Neural cell (in vitro differentiated cells): ENCODE data around the gene GCNT4. TPM values are rescaled to one million over a fixed set of nuclear protein-coding genes. Genes with fewer than 3 reads are reported as not detected.

Experiments
- H2AFZ ChIP-seq: fragments of 200-600, 300-800 bp; sonication (generic), shearing (Covaris generic); 2 replicates; pipeline ENCODE4 v1.6.0; 2014; ENCODE audit warnings: low read depth, mild to moderate bottlenecking, antibody characterized with exemption, low read length, moderate library complexity
- H3F3A ChIP-seq: fragments of 200-600 bp; shearing (Covaris generic); 2 replicates; pipeline ENCODE4 v1.6.1; 2016; ENCODE audit warnings: mild to moderate bottlenecking, moderate library complexity, mixed read lengths, antibody characterized with exemption, low read length; ENCODE audit not compliant: insufficient read depth, poor library complexity, severe bottlenecking
- H3K27ac ChIP-seq: fragments of 200-600, 300-800 bp; sonication (generic), shearing (Covaris generic); 2 replicates; pipeline ENCODE4 v1.5.1; 2014; ENCODE audit warnings: mild to moderate bottlenecking, low read length, moderate library complexity
- H3K27me3 ChIP-seq: fragments of 300-800, 200-600 bp; sonication (generic), shearing (Covaris generic); 2 replicates; pipeline ENCODE4 v1.6.0; 2014; ENCODE audit warnings: mild to moderate bottlenecking, low read depth, low read length, moderate library complexity; ENCODE audit not compliant: insufficient read depth
- H3K36me3 ChIP-seq: fragments of 300-800, 200-600 bp; sonication (generic), shearing (Covaris generic); 2 replicates; pipeline ENCODE4 v1.5.1; 2014; ENCODE audit warnings: mild to moderate bottlenecking, antibody characterized with exemption, low read length, moderate library complexity; ENCODE audit not compliant: insufficient read depth
- H3K4me2 ChIP-seq: fragments of 300-800, 200-600 bp; sonication (generic), shearing (Covaris generic); 2 replicates; pipeline ENCODE4 v1.6.0; 2014; ENCODE audit warnings: mild to moderate bottlenecking, low read length
- H3K4me3 ChIP-seq: fragments of 300-800, 200-600 bp; sonication (generic), shearing (Covaris generic); 2 replicates; pipeline ENCODE4 v1.5.1; 2014; ENCODE audit warnings: mild to moderate bottlenecking, low read length, moderate library complexity
- H3K79me2 ChIP-seq: fragments of 200-600 bp; shearing (Covaris generic); replicated peaks from 2 replicates; pipeline ENCODE4 v1.6.0; 2014; ENCODE audit warnings: mild to moderate bottlenecking, low read length, moderate library complexity; ENCODE audit not compliant: insufficient read depth
- H3K9ac ChIP-seq: fragments of 300-800, 200-600 bp; sonication (generic), shearing (Covaris generic); 2 replicates; pipeline ENCODE4 v1.6.1; 2016; ENCODE audit warnings: mild to moderate bottlenecking, low read length, mixed read lengths
- H3K9me2 ChIP-seq: fragments of 200-600 bp; shearing (Covaris generic); 2 replicates; pipeline ENCODE4 v1.6.1; 2016; ENCODE audit warnings: mild to moderate bottlenecking, low read length, mixed read lengths; ENCODE audit not compliant: insufficient read depth
- H3K9me3 ChIP-seq: fragments of 200-600, 300-800 bp; sonication (generic), shearing (Covaris generic); 2 replicates; pipeline ENCODE4 v1.6.1; 2016; ENCODE audit warnings: mild to moderate bottlenecking, mixed run types, low read length, moderate library complexity, mixed read lengths
- H4K20me1 ChIP-seq: fragments of 200-600 bp; shearing (Covaris generic); 2 replicates; pipeline ENCODE4 v1.6.1; 2016; ENCODE audit warnings: mild to moderate bottlenecking, mixed run types; ENCODE audit not compliant: insufficient read depth
- EP300 ChIP-seq: fragments of 450-650 bp; conservative IDR thresholded peaks from 2 replicates; pipeline ENCODE4 v1.6.1; 2014; ENCODE audit warnings: antibody characterized with exemption, mild to moderate bottlenecking, moderate library complexity; ENCODE audit not compliant: poor library complexity, severe bottlenecking
- EZH2 ChIP-seq: fragments of 200-600, 300-800 bp; shearing (Covaris generic), sonication (generic); IDR thresholded peaks from 2 replicates; pipeline ENCODE4 v1.6.1; 2014; ENCODE audit warnings: antibody characterized with exemption, low read length, borderline replicate concordance, mild to moderate bottlenecking; ENCODE audit not compliant: insufficient read depth, poor library complexity, severe bottlenecking
- MXI1 ChIP-seq: fragments of 450-650 bp; conservative IDR thresholded peaks from 2 replicates; pipeline ENCODE4 v1.6.1; 2014; ENCODE audit warnings: antibody characterized with exemption, mild to moderate bottlenecking; ENCODE audit not compliant: poor library complexity, severe bottlenecking
- POLR2AphosphoS5 ChIP-seq: IDR thresholded peaks from 2 replicates; pipeline ENCODE4 v1.6.1; 2012
- RAD21 ChIP-seq: fragments of 450-650 bp; conservative IDR thresholded peaks from 2 replicates; pipeline ENCODE4 v1.6.1; 2014; ENCODE audit warnings: antibody characterized with exemption, mild to moderate bottlenecking, moderate library complexity
- REST ChIP-seq: IDR thresholded peaks from 2 replicates; pipeline ENCODE4 v1.6.1; 2012; ENCODE audit warnings: borderline replicate concordance
- SMC3 ChIP-seq: fragments of 450-650 bp; conservative IDR thresholded peaks from 2 replicates; pipeline ENCODE4 v1.6.1; 2014; ENCODE audit warnings: antibody characterized with exemption, mild to moderate bottlenecking, moderate library complexity; ENCODE audit not compliant: poor library complexity
- TAF1 ChIP-seq: IDR thresholded peaks from 2 replicates; pipeline ENCODE4 v1.6.1; 2012; ENCODE audit warnings: low read depth
- polyA plus RNA-seq: library from polyadenylated mRNA; depleted of rRNA; stranded (reverse); fragments of >200 nt; gene quantifications from 2 replicates; pipeline ENCODE4 v1.2.3, GENCODE V29; 2014
- TF ChIP-seq, protein P1 (sequence below): fragments of 450-650 bp; IDR thresholded peaks from 2 replicates; pipeline ENCODE4 v1.5.1; 2014; ENCODE audit warnings: antibody characterized with exemption, mild to moderate bottlenecking, moderate library complexity; ENCODE audit not compliant: poor library complexity, severe bottlenecking

Gene GCNT4
- polyA plus RNA-seq, 1 donor from 2014 or later = not detected

- Histone ChIP-seq H3K9me3 (no peaks in the 10 kb centered on the region), H3K9me2 (no peaks in the 10 kb centered on the region), H3K27ac (no peak overlapping the region), H3K4me3 (no peak overlapping the region), H3K79me2 (no peaks in the 10 kb centered on the region), H2AFZ (no peak overlapping the region), H3K4me2 (no peak overlapping the region), H3K36me3 (no peaks in the 10 kb centered on the region), H3K9ac (no peak overlapping the region), H4K20me1 (no peaks in the 10 kb centered on the region), H3F3A (no peaks in the 10 kb centered on the region), H3K27me3 (no peaks in the 10 kb centered on the region)
- no peak for TF ChIP-seq POLR2AphosphoS5
- no peak for TF ChIP-seq RAD21
- TF ChIP-seq, protein P1, sequence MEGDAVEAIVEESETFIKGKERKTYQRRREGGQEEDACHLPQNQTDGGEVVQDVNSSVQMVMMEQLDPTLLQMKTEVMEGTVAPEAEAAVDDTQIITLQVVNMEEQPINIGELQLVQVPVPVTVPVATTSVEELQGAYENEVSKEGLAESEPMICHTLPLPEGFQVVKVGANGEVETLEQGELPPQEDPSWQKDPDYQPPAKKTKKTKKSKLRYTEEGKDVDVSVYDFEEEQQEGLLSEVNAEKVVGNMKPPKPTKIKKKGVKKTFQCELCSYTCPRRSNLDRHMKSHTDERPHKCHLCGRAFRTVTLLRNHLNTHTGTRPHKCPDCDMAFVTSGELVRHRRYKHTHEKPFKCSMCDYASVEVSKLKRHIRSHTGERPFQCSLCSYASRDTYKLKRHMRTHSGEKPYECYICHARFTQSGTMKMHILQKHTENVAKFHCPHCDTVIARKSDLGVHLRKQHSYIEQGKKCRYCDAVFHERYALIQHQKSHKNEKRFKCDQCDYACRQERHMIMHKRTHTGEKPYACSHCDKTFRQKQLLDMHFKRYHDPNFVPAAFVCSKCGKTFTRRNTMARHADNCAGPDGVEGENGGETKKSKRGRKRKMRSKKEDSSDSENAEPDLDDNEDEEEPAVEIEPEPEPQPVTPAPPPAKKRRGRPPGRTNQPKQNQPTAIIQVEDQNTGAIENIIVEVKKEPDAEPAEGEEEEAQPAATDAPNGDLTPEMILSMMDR = no peak
- TF ChIP-seq SMC3 = no peak
- no peak for TF ChIP-seq TAF1
- TF ChIP-seq EP300 = no peak
Measured at GRCh38 chr5:75089137-75089536, 36.8 kb upstream of the GCNT4 start.

GRCh38 chr5:75088648-75089047, 36.3 kb upstream of the GCNT4 start:
- Histone ChIP-seq H3K27me3 (no peaks in the 10 kb centered on the region), H3K4me2 (no peak overlapping the region), H3K4me3 (no peak overlapping the region), H4K20me1 (no peaks in the 10 kb centered on the region), H3K9me2 (no peaks in the 10 kb centered on the region), H2AFZ (no peak overlapping the region), H3K9ac (no peak overlapping the region), H3K9me3 (no peaks in the 10 kb centered on the region), H3K79me2 (no peaks in the 10 kb centered on the region), H3K36me3 (no peaks in the 10 kb centered on the region), H3F3A (no peaks in the 10 kb centered on the region), H3K27ac (no peak overlapping the region)
- no peak for TF ChIP-seq RAD21
- no peak for TF ChIP-seq REST
- no peak for TF ChIP-seq EP300
- TF ChIP-seq POLR2AphosphoS5 = no peak
- TF ChIP-seq EZH2 = no peak
- TF ChIP-seq, protein P1 = no peak
- TF ChIP-seq TAF1 = no peak
- TF ChIP-seq MXI1 = no peak
- no peak for TF ChIP-seq SMC3
